Midbrain (tissue), 1 donor: Measurements from ENCODE around the gene MAP3K15.

Experiments used
- DNase-seq: peaks from one replicate; lab custom pipeline; 2025; lab: John Stamatoyannopoulos, UW

The MAP3K15 gene

DNA sequence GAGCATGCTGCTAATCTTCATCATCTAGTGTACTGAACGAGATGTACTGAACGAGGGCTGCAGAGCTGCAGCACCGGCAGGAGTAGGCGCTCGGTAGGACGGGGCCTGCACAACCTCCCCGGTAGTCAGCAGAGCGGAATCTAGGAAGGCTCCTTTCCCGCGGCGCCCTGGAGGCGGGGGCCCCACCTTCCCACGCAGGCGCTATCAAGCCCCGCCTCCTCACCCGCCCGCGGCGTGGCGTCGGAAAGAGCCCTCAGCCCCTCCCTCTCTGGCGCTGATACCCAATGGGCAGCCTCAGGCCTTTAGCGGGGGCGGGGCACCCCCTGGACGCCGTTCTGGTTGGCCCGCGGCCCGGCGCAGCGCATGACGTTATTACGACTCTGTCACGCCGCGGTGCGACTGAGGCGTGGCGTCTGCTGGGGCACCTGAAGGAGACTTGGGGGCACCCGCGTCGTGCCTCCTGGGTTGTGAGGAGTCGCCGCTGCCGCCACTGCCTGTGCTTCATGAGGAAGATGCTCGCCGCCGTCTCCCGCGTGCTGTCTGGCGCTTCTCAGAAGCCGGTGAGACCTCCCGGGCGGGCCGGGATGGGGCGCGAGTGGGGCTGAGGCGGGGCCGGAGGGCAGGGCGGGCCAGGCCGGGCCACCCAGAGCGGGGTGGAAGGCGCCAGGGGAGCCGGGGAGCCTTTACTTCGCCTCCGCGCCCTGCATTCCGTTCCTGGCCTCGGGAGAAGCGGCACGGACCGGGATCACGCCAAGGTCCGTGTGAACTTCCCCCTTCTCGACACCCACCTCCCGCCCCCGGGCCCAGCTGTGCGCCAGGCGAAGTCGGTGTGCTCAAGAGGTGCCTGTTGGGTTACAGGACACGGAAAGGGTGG lies 171.5 kb downstream of the MAP3K15 start, which contains the start of gene PDHA1:
Gene PDHA1, plus strand, starts transcription at position 393 of the 874 bp plus-strand sequence. Its CDS starts 111 bp downstream, at position 504.
- DNase-seq = peak; percentile 93

DNA sequence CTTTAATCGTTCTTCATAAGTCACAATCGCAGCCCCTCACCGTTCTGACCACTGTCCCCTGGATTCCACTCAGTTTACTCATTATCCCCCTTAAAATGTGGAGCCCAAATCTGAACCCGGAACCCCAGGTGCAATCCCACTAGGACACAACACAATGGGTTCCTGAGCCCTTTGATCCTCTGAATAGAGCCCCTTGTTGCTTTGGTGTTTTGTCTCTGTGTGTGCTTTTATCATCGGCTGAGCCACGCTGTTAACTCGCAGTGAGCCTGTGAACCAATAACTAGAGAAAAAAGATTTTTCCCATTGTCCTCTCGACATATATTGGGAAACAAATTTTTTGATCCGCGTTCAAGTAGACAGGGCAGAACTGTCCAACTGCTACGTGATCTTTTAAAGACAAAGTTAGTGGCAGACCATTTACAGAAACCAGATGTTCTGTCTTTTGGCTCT lies 172.2 kb downstream of the MAP3K15 start:
- peak; percentile 37 for DNase-seq

DNA sequence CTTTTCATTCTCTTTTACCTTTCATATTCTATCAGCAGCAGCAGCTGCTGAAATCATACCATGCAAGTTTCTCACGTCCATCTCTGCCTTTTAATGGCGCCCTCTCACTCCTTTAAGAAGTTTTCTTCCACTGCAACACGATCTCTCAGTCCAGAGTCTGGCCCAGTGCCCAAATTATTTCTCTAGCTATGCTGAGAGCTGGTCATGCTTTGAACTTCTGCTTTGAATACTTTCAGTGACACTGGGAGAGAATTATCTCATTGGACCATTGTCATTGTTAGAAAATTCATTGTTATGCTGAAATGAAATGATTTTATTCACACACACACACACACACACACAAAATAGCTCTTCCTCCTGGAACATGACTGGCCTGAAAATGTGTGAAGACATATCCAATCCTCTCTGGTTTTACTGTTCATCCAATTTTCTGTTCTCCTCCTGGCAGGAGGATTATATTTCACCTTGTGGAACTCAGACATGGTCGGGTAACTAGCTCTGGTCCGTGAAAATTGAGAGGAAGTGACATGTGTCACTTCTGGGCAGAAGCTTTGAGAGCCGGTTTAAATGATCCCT lies 172.9 kb downstream of the MAP3K15 start:
- peak; percentile 10 for DNase-seq

DNA sequence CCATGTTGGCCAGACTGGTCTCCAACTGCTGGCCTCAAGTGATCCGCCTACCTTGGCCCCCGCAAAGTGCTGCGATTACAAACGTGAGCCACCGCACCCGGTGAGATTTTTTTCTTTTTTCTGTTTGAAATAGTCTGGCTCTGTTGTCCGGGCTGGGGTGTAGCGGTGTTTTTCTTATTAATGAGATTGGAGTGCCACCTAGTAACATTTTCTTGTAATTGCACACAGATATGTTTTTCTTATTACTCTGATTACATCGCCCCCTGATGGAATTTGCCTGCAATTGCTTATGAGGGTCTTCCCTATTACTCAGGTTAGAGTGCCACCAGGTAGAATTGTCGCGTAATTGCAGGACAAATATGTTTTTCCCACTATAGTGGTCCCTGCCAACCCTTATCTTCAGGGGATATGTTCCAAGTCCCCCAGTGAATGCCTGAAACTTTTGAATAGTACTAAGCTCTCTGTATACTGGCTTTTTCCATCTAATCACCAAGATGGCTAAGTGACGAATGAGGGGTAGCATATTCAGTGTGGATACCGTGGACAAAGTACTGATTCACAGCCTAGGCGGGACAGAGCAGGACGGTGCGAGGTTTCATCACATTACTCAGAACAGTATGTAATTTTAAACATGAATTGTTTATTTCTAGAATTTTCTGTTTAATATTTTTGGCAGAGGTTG lies 180.2 kb downstream of the MAP3K15 start:
- DNase-seq = no peak

DNA sequence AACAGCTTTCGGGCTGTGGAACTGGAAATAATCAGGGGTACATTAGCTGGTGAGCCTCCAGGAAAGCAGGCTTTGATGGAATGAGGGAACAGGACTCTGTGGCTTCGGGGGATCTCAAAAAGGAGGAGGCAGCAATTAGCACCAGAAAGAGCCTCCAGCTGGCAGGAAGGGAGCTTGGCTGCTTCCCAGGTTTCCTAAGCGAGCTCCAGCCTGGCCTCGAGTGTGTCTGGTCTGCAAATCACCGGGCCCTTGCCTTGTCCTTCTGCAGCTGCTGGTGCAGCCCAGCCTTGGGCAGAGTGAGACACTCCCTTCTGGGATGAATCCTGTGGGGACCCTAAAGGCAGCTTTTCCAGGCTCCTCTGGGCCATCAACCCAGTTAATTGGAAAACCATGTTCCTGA lies 182.3 kb downstream of the MAP3K15 start:
- no peak for DNase-seq

DNA sequence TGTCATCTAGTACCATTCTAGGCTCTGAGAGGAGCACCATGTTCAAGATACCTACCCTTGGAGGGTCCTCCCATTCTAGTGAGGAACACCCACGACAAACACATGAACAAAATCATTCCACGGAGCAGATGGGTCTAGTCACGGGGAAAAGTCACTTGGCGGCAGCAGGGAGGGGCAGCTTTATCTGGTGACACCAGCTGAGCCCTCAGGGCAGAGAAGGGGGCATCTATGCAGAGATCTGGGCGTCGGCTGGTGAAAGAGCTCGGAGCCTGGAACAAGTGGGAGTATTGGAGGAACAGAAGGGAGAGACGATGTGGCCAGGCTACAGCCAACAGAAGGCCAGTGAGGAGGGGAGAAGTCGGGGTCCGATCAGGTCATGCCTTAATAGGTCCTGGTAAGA lies 183.5 kb downstream of the MAP3K15 start:
- no peak for DNase-seq

DNA sequence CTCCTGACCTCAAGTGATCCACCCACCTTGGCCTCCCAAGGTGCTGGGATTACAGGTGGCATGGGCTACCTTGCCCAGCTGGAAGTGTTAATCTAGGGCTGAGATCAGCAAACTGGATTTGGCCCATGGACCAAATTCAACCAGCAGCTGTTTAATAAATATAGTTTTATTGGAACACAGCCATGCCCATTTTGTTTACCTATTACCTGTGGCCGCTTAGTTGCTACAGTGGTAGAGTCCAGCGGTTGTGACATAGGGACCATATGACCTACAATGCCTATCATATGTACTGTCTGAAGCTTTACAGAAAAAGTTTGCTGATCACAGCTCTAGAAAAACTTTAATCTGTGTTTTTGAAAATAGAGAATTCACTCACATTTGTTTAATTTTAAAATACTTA lies 188.7 kb downstream of the MAP3K15 start:
- no peak for DNase-seq
